Effector CD4-positive, alpha-beta T cell (primary cell): ENCODE measurements around the gene TEKT4.
"Not testable (repeated sequence)": the region's sequence is repeated elsewhere in the genome, so short reads cannot be mapped to it uniquely, and the experiment has no call there.

ENCODE experiments used
- DNase-seq: peaks from one replicate; pipeline ENCODE4 v3.0.0-alpha.2; 2020

The TEKT4 gene

DNA sequence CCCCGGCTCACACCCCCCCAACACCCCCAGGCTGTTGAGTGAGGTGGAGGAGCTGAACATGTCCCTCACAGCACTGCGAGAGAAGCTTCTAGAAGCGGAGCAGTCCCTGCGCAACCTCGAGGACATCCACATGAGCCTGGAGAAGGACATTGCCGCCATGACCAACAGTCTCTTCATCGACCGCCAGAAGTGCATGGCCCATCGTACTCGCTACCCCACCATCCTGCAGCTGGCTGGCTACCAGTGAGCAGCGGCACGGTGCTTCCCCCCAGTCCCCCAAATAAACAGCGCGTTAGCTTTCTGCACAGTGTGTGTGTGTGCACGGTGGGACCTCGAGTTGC lies 5.3 kb downstream of the TEKT4 start:
- DNase-seq, result no peak

- DNase-seq, result no peak
These were observed 5.9 kb downstream of the TEKT4 start for GRCh38 chr2:94877129-94877528.

DNA sequence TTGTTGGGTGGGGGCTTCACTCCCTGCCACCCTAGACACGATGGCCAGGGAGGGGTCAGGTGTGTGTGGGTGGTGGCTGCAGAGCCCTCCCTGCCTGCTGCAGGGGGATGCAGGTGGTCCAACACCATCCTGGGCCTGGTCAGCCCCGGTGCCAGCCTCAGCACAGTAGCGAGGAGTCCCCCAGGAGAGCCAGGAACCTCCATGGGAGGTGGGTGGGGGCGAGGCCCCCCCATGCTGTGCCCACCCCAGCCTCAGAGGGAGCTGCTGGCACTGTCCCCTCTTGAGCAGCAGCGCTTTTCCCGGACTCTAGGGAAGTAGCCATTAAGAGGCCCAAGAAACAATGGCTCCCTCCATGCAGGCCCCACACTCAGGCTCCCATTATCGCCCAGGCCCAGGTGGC lies 7.3 kb downstream of the TEKT4 start:
- DNase-seq, result not testable (repeated sequence)

DNA sequence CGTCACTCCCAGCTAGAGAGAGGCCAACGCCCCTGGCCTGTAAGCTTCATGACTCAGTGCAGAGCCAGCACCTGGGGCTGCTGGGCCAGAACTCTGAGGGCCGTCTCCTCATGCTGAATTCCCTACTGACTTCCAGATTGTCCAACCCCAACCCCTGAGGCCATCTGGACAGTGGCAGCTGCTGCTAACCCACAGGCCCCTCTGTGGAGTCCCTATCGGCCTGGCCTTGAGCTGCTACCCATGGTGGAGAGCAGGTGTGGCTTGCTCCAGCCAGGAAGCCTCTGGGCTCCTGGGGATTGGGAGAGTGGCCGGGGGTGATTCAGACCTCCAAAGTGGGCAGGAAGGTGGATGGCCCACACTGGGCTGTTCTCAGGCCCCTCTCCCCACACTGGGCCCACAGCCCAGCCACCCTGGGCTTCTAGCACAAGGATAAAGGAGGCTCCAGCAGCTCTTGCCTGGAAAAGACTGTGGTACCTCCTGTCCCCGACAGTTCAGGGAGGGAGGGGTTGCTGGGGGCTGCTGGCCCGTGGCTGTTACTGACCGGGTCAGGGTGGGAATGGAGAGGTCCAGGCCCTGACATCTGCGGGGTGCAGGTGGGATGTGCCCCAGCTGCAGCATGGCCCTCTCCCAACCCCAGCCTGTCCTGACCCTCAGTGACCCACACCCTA lies 8.2 kb downstream of the TEKT4 start:
- DNase-seq, result no peak

DNA sequence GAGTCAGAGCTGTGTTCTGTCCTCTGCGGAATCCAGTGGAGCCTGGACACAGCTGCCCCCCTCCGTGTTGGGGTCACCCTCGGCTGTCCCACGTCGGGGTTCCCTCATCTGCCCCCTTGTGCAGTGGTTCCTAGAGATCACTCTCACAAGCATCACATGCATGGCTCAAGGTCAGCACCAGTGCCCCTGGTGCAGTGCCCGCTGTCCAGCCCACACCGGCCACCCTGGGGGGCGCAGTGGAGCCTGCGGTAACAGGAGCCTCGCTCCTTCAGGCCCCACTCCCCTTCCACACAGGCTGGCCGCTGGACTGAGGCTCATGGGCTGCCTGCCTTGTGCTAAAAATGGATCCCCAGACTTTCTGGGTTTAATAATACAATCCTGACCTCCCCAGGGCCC lies 8.8 kb downstream of the TEKT4 start:
- DNase-seq, result no peak

DNA sequence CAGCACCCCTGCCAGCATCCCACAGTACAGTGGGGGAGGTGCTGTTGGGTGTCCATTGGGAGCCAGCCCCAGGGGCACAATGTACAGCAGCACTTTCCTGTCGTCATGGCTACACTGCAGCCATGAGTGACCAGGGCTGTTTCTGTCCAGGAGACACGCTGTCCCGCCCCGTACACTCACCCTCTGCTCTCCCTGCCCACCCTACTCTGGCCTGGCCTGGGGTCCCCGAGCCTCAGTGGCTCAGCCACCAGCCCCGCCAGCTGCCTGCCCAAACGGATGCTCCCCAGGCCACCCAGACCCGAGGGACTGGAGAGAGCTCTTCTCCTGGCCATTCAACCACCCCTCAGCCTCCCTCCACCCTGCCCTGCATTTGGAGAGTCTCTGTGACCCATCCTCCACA lies 9.3 kb downstream of the TEKT4 start:
- DNase-seq, result no peak

GRCh38 chr2:94881070-94881469 lies 9.8 kb downstream of the TEKT4 start:
- no peak for DNase-seq

GRCh38 chr2:94890234-94890633 lies 19.0 kb downstream of the TEKT4 start:
- no peak for DNase-seq

- DNase-seq, result not testable (repeated sequence)
These were observed 24.0 kb downstream of the TEKT4 start for GRCh38 chr2:94895273-94895672.

DNA sequence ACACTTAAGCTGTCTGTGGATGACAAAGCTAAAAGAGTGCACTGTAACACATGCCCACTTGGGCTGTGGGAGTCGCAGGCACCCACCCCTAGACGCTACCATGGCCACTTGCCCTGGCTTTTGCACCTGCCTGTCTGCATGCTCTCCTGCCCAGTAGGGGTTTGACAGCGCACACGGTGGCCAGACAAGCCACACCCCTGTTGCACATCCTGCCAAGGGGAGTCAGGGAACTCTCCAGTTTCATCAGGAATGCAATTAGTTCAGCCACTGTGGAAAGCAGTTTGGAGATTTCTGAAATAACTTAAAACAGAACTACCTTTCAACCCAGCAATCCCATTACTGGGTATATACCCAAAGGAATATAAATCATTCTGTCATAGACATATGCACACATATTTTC lies 35.7 kb downstream of the TEKT4 start:
- not testable (repeated sequence) for DNase-seq

DNA sequence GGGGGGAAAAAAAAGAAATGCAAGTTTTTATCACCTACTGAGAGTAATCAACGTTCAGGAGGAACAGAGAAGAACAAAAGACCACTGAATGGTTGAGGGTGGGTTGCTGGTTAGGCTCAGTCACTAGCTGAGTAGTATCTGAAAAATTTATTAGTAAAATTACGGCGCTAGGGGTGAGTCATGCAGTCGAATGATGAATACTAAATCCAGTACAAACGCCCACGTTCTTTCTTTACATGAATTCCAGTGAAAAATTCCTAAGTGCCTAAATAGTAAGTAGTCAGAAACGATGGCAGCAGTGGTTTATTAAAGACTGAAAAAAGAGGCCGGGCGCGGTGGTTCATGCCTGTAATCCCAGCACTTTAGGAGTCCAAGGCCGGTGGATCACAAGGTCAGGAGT lies 52.0 kb downstream of the TEKT4 start:
- no peak for DNase-seq

DNA sequence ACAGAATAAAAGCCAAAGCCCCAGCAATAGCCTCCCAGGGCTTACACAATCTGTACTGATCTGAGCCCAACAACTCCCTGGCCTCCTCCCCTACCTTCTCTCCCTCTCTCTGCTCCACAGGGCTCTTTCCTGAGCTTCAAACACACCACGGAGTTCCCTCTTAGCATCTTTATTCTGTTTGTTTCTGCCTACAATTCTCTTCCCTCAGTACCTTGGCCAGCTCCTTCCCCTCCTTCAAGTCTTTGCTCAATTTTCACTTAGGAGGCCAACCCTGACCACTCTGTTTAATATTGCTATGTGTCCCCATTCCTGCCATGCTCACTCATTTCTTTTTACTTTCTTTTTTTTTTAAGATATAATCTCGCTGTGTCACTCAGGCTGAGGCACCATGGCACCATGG lies 53.8 kb downstream of the TEKT4 start:
- DNase-seq, result not testable (repeated sequence)
